ENCODE data around the gene RNASE11.
A peak's percentile ranks its signal among the peaks of the same experiment; 100 is the strongest.
"Not testable (repeated sequence)": the region's sequence is repeated elsewhere in the genome, so short reads cannot be mapped to it uniquely, and the experiment has no call there.

The RNASE11 gene

GRCh38 chr14:20587489-20588154 is at the start of gene RNASE11:
Gene RNASE11, minus strand, starts transcription at chr14:20588001.
- no peak for DNase-seq

- DNase-seq = peak; percentile 87
Observed at GRCh38 chr14:20632831-20633691, 45.3 kb upstream of the RNASE11 start.

- no peak for DNase-seq
Observed at GRCh38 chr14:20632448-20632830, 44.6 kb upstream of the RNASE11 start.

GRCh38 chr14:20631880-20632389 is 44.1 kb upstream of the RNASE11 start:
- peak; percentile 71 for DNase-seq

GRCh38 chr14:20631023-20631879 is 43.5 kb upstream of the RNASE11 start:
- peak; percentile 72 for DNase-seq

- peak; percentile 52 for DNase-seq
Observed at GRCh38 chr14:20630340-20631022, 42.7 kb upstream of the RNASE11 start.

- DNase-seq = no peak
Observed at GRCh38 chr14:20628063-20628854, 40.5 kb upstream of the RNASE11 start.

- DNase-seq = no peak
Observed at GRCh38 chr14:20627346-20628027, 39.7 kb upstream of the RNASE11 start.

- no peak for DNase-seq
Observed at GRCh38 chr14:20626274-20626673, 38.5 kb upstream of the RNASE11 start.

- DNase-seq = peak; percentile 52
Observed at GRCh38 chr14:20624495-20625070, 36.8 kb upstream of the RNASE11 start.

GRCh38 chr14:20623798-20624197 is 36.0 kb upstream of the RNASE11 start:
- no peak for DNase-seq

- DNase-seq = no peak
Observed at GRCh38 chr14:20622816-20623291, 35.1 kb upstream of the RNASE11 start.

- DNase-seq = no peak
Observed at GRCh38 chr14:20620798-20621478, 33.1 kb upstream of the RNASE11 start.

GRCh38 chr14:20619688-20620087 is 31.9 kb upstream of the RNASE11 start:
- not testable (repeated sequence) for DNase-seq

GRCh38 chr14:20618271-20618749 is 30.5 kb upstream of the RNASE11 start:
- DNase-seq = no peak

GRCh38 chr14:20617138-20618003 is 29.6 kb upstream of the RNASE11 start:
- no peak for DNase-seq

- DNase-seq = no peak
Observed at GRCh38 chr14:20615996-20616395, 28.2 kb upstream of the RNASE11 start.

- no peak for DNase-seq
Observed at GRCh38 chr14:20614038-20614840, 26.4 kb upstream of the RNASE11 start.
